ENCODE data around the gene SP2. TPM values are rescaled to one million over a fixed set of nuclear protein-coding genes. Genes with fewer than 3 reads are reported as not detected.

The SP2 gene
- total and polyA plus RNA-seq, 2 of the 8 experiments (the other 6 are each of a cell fraction or from before 2014, with no cell fraction given), result 5.6 to 13.8 TPM

GRCh38 chr17:47877368-47878034, 18.5 kb upstream of the SP2 start:
- no peak for FAIRE-seq
- H3K27me3 ChIP-seq (replicated peaks in 1 of 4; ENCODE audit: control insufficient read depth in 3 of 4, extremely low read depth in 1 of 4, insufficient read depth in 3 of 4, low read length in 3 of 4), result peaks cover 0 to 4% (median 2%) of the 10 kb centered on the region in 4 experiments; a peak in 3 of 7 replicates
- H4K5ac ChIP-seq (ENCODE audit: insufficient read length, low read depth, low read length), result no peak overlapping the region
- H4K20me1 ChIP-seq (replicated peaks in 1 of 2; ENCODE audit: control insufficient read depth in 1 of 2, insufficient read depth in 2 of 2, low read length in 2 of 2), result no peaks in the 10 kb centered on the region
- no peak overlapping the region for H2BK12ac ChIP-seq (ENCODE audit: low read depth, low read length)
- no peak overlapping the region for H4K91ac ChIP-seq (replicated peaks; ENCODE audit: insufficient read length, low read length)
- peak overlapping the region; percentile 71; the same call in 1 of the 2 replicates for H3K18ac ChIP-seq (ENCODE audit: extremely low read depth, low read length)
- H3K27ac ChIP-seq (ENCODE audit: low read depth, low read length), result no peak overlapping the region
- H2AFZ ChIP-seq (ENCODE audit: low read length), result no peak overlapping the region
- no peak overlapping the region for H3K4ac ChIP-seq (replicated peaks; ENCODE audit: insufficient read length, low read depth, low read length)
- H3K9ac ChIP-seq (replicated peaks in 1 of 4; ENCODE audit: extremely low read depth in 1 of 4, low read depth in 3 of 4, low read length in 3 of 4), result no peak overlapping the region
- no peak overlapping the region; the same call in 1 of the 2 replicates for H4K8ac ChIP-seq (ENCODE audit: extremely low read depth, insufficient read depth, low read length)
- no peak overlapping the region for H3K4me3 ChIP-seq (ENCODE audit: extremely low read depth in 1 of 4, insufficient read depth in 2 of 4, low read depth in 3 of 4, low read length in 4 of 4)
- POLR2A ChIA-PET (ENCODE audit: partially characterized antibody), result interaction anchor here (1.2 kb wide), 1 partner anchor 30 kb away, joined by 3 read pairs; no protein-coding TSS in a partner anchor
- H3K4me1 ChIP-seq (replicated peaks in 1 of 4; ENCODE audit: control insufficient read depth in 3 of 4, insufficient read depth in 4 of 4, low read length in 3 of 4), result peaks cover 10 to 37% (median 23%) of the 10 kb centered on the region in 4 experiments
- no peak overlapping the region for H2BK15ac ChIP-seq (ENCODE audit: low read length)
- no peaks in the 10 kb centered on the region for H3K79me2 ChIP-seq (ENCODE audit: control insufficient read depth in 1 of 2, insufficient read depth in 2 of 2, low read length in 2 of 2)
- H2BK20ac ChIP-seq (ENCODE audit: low read length), result no peak overlapping the region
- no peak overlapping the region for H2AK5ac ChIP-seq (ENCODE audit: low read depth, low read length)
- no peaks in the 10 kb centered on the region; the same call in 1 of the 2 replicates for H3K23me2 ChIP-seq (ENCODE audit: low read depth, low read length)
- no peaks in the 10 kb centered on the region for H3K9me3 ChIP-seq (ENCODE audit: insufficient read depth in 2 of 2, low read depth in 1 of 2, low read length in 1 of 2)
- H3K56ac ChIP-seq (replicated peaks; ENCODE audit: insufficient read length, low read depth, low read length), result no peak overlapping the region
- TF ChIP-seq KDM4A (IDR thresholded peaks at IDR 0.05; ENCODE audit: low read depth, low read length, severe bottlenecking) (no peak), CBX5 (IDR thresholded peaks at IDR 0.05; ENCODE audit: low read depth, low read length) (no peak), SP2 (IDR thresholded peaks at IDR 0.05; ENCODE audit: low read length) (no peak), ASH2L (IDR thresholded peaks at IDR 0.05; ENCODE audit: low read length) (peak; percentile 4)
- no peak overlapping the region for H3K14ac ChIP-seq (ENCODE audit: insufficient read length)
- no peak overlapping the region for H2BK120ac ChIP-seq (replicated peaks; ENCODE audit: low read depth, low read length)
- H3K79me1 ChIP-seq (ENCODE audit: low read depth, low read length), result no peaks in the 10 kb centered on the region
- CTCF ChIA-PET (ENCODE audit: partially characterized antibody), result interaction anchor here (10.7 to 18.8 kb wide), 2 partner anchors 28 kb away, joined by 257 to 1206 read pairs; partner anchors contain the start of genes SCRN2 and SP6
- no peak overlapping the region for H3K23ac ChIP-seq (ENCODE audit: insufficient read length)
- no peak overlapping the region for H3K4me2 ChIP-seq (ENCODE audit: insufficient read depth in 1 of 2, low read depth in 2 of 2, low read length in 2 of 2)
- H3K36me3 ChIP-seq (ENCODE audit: control insufficient read depth in 2 of 4, insufficient read depth in 4 of 4, low read length in 3 of 4), result no peaks in the 10 kb centered on the region
- DNase-seq (ENCODE audit: low read depth in 1 of 2, low spot score in 2 of 2), result no peak
- 81% methylated on average over 8 of the region's 9 CpGs; no CpG with 5 or more reads in 1 of the 2 experiments for WGBS, 2 experiments (ENCODE audit: extremely low coverage in 1 of 2, insufficient coverage in 1 of 2, insufficient read length in 1 of 2, insufficient replicate concordance in 2 of 2, low coverage in 1 of 2, low lambda C conversion rate in 2 of 2, missing lambda C conversion rate in 1 of 2)
- H2BK5ac ChIP-seq (ENCODE audit: low read depth, low read length), result no peak overlapping the region
